Hypothalamus (tissue), 51 donors: Measurements from ENCODE around the gene FGGY.
"Not testable (repeated sequence)": the region's sequence is repeated elsewhere in the genome, so short reads cannot be mapped to it uniquely, and the experiment has no call there.

Source experiments
- DNase-seq, 51 donors: peaks; one replicate each; lab custom pipeline; 2025; lab: John Stamatoyannopoulos, UW

The FGGY gene

GRCh38 chr1:59558580-59558979, 261.7 kb downstream of the FGGY start:
- DNase-seq = not testable (repeated sequence)

GRCh38 chr1:59560807-59561450, 264.0 kb downstream of the FGGY start:
- no peak for DNase-seq

- DNase-seq = no peak
Measured at GRCh38 chr1:59561796-59562195, 264.9 kb downstream of the FGGY start.

GRCh38 chr1:59564192-59564891, 267.4 kb downstream of the FGGY start:
- DNase-seq = no peak

GRCh38 chr1:59565611-59566410, 268.9 kb downstream of the FGGY start:
- no peak for DNase-seq

GRCh38 chr1:59568158-59568935, 271.5 kb downstream of the FGGY start:
- DNase-seq = no peak

GRCh38 chr1:59569198-59569597, 272.3 kb downstream of the FGGY start:
- DNase-seq = no peak

GRCh38 chr1:59570524-59570923, 273.6 kb downstream of the FGGY start:
- DNase-seq = peak in 5 of 51 donors; percentile 4 to 32 (median 19)

- DNase-seq = no peak
Measured at GRCh38 chr1:59574085-59574484, 277.2 kb downstream of the FGGY start.

- DNase-seq = no peak
Measured at GRCh38 chr1:59577774-59578173, 280.9 kb downstream of the FGGY start.

GRCh38 chr1:59579222-59579621, 282.3 kb downstream of the FGGY start:
- DNase-seq = no peak

GRCh38 chr1:59580257-59580656, 283.4 kb downstream of the FGGY start:
- no peak for DNase-seq

GRCh38 chr1:59592410-59592809, 295.5 kb downstream of the FGGY start:
- not testable (repeated sequence) for DNase-seq

- DNase-seq = no peak
Measured at GRCh38 chr1:59592924-59593323, 296.0 kb downstream of the FGGY start.

- no peak for DNase-seq
Measured at GRCh38 chr1:59593798-59594790, 297.2 kb downstream of the FGGY start.

- DNase-seq = no peak
Measured at GRCh38 chr1:59595774-59596173, 298.9 kb downstream of the FGGY start.

- DNase-seq = no peak
Measured at GRCh38 chr1:59596432-59596831, 299.5 kb downstream of the FGGY start.

GRCh38 chr1:59596956-59597355, 300.1 kb downstream of the FGGY start:
- no peak for DNase-seq

- DNase-seq = peak in 1 of 51 donors; percentile 9
Measured at GRCh38 chr1:59597420-59598119, 300.7 kb downstream of the FGGY start.
